GM12878 (cell line): Measurements from ENCODE around the gene SLC15A3. TPM values are rescaled to one million over a fixed set of nuclear protein-coding genes. Genes with fewer than 3 reads are reported as not detected.
A peak's percentile ranks its signal among the peaks of the same experiment; 100 is the strongest.

Experiments
- DPF2 ChIP-seq: fragments of 450-650 bp; IDR thresholded peaks from 2 replicates; pipeline ENCODE4 v1.6.1; 2017; ENCODE audit warnings: mild to moderate bottlenecking
- E4F1 ChIP-seq: fragments of 450-650 bp; IDR thresholded peaks from 2 replicates; pipeline ENCODE4 v1.6.1; 2018; ENCODE audit warnings: borderline replicate concordance, mild to moderate bottlenecking; ENCODE audit not compliant: partially characterized antibody
- EP300 ChIP-seq, 2 experiments: fragments of 150-350 bp in 1 of 2; IDR thresholded peaks; 2 replicates each; pipeline ENCODE4 v1.6.1; 2011 to 2012; ENCODE audit warnings: low read depth in 2 of 2, low read length in 2 of 2, borderline replicate concordance in 1 of 2, improper control_type of control experiment in 1 of 2, inconsistent platforms in 1 of 2; ENCODE audit not compliant: control insufficient read depth in 1 of 2
- FOXM1 ChIP-seq: IDR thresholded peaks from 2 replicates; pipeline ENCODE4 v1.6.1; 2012; ENCODE audit warnings: low read depth, mild to moderate bottlenecking, inconsistent platforms, low read length, moderate library complexity
- GATAD2B ChIP-seq: fragments of 450-650 bp; conservative IDR thresholded peaks from 2 replicates; pipeline ENCODE4 v1.6.1; 2017; ENCODE audit warnings: low read depth, mild to moderate bottlenecking, moderate library complexity
- HCFC1 ChIP-seq: fragments of 150-350 bp; IDR thresholded peaks from 2 replicates; pipeline ENCODE4 v1.6.1; 2014; ENCODE audit warnings: low read length
- IKZF2 ChIP-seq, 2 experiments: fragments of 450-650 bp; IDR thresholded peaks; 2 replicates each; pipeline ENCODE4 v1.6.1; 2017; ENCODE audit warnings: mild to moderate bottlenecking in 2 of 2, moderate library complexity in 2 of 2
- MEF2A ChIP-seq: IDR thresholded peaks from 2 replicates; pipeline ENCODE4 v1.6.1; 2011; ENCODE audit warnings: low read depth, mild to moderate bottlenecking, low read length, moderate library complexity; ENCODE audit not compliant: insufficient read depth
- MTA2 ChIP-seq: fragments of 450-650 bp; IDR thresholded peaks from 2 replicates; pipeline ENCODE4 v1.6.1; 2016; ENCODE audit warnings: low read depth, mild to moderate bottlenecking, moderate library complexity
- NBN ChIP-seq: fragments of 450-650 bp; IDR thresholded peaks from 2 replicates; pipeline ENCODE4 v1.6.1; 2016
- NFXL1 ChIP-seq: fragments of 450-650 bp; IDR thresholded peaks from 2 replicates; pipeline ENCODE4 v1.6.1; 2017; ENCODE audit warnings: antibody characterized with exemption, mild to moderate bottlenecking, borderline replicate concordance
- POLR2A ChIP-seq: IDR thresholded peaks from 2 replicates; pipeline ENCODE4 v1.6.1; 2011; ENCODE audit warnings: low read depth, mild to moderate bottlenecking, low read length
- POU2F2 ChIP-seq: IDR thresholded peaks from 3 replicates; pipeline ENCODE4 v1.6.1; 2011; ENCODE audit warnings: low read depth, mild to moderate bottlenecking, low read length, borderline replicate concordance
- PRDM15 ChIP-seq: fragments of 450-650 bp; formaldehyde crosslinking; IDR thresholded peaks from 2 replicates; pipeline ENCODE4 v1.4.0; 2020; ENCODE audit warnings: mild to moderate bottlenecking, moderate library complexity
- SMARCA5 ChIP-seq: fragments of 450-650 bp; IDR thresholded peaks from 2 replicates; pipeline ENCODE4 v1.6.1; 2017; ENCODE audit warnings: mild to moderate bottlenecking
- SPI1 ChIP-seq: IDR thresholded peaks from 2 replicates; pipeline ENCODE4 v1.6.1; 2011; ENCODE audit warnings: low read depth, mild to moderate bottlenecking, low read length, moderate library complexity, borderline replicate concordance; ENCODE audit not compliant: insufficient read depth
- SUPT20H ChIP-seq: IDR thresholded peaks from 2 replicates; pipeline ENCODE4 v1.6.1; 2011; ENCODE audit warnings: low read depth, mild to moderate bottlenecking, low read length, moderate library complexity, borderline replicate concordance; ENCODE audit not compliant: control insufficient read depth
- TAF1 ChIP-seq: IDR thresholded peaks from 2 replicates; pipeline ENCODE4 v1.6.1; 2011; ENCODE audit warnings: mild to moderate bottlenecking, low read depth, low read length, borderline replicate concordance
- TCF12 ChIP-seq: IDR thresholded peaks from 2 replicates; pipeline ENCODE4 v1.6.1; 2011; ENCODE audit warnings: low read depth, mild to moderate bottlenecking, low read length
- ZNF207 ChIP-seq: fragments of 450-650 bp; IDR thresholded peaks from 2 replicates; pipeline ENCODE4 v1.6.1; 2014; ENCODE audit warnings: antibody characterized with exemption, mild to moderate bottlenecking, borderline replicate concordance
- ZNF24 ChIP-seq: fragments of 450-650 bp; IDR thresholded peaks from 2 replicates; pipeline ENCODE4 v1.6.1; 2017; ENCODE audit warnings: antibody characterized with exemption, mild to moderate bottlenecking
- polyA plus RNA-seq, 11 experiments: library from polyadenylated mRNA; depleted of rRNA in 4 of 11; unstranded in 6 of 11; stranded (reverse) in 5 of 11; fragments of >200 nt; fragmentation: Nextera tagmentation in 4 of 11; fragmentation: Illumina TruSeq in 1 of 11; extraction: Ambion mirVana in 4 of 11; extraction: Trizol in 1 of 11; gene quantifications; 1 replicate in 1 of 11; 2 replicates in 10 of 11; pipeline versions ENCODE4 v1.2.1 to v1.2.3, GENCODE V29; 2011 to 2016; ENCODE audit warnings: inconsistent platforms in 2 of 11, missing spikeins in 2 of 11, low read depth in 1 of 11
- total RNA-seq, 4 experiments: library from RNA; depleted of rRNA in 3 of 4; stranded (reverse); fragments of >200 nt in 3 of 4; fragmentation: Illumina TruSeq in 1 of 4; extraction: Trizol in 1 of 4; gene quantifications; 2 replicates each; pipeline versions ENCODE4 v1.2.1 to v1.2.3, GENCODE V29; 2013 to 2021
- TF ChIP-seq, protein P1 (sequence below): IDR thresholded peaks from 2 replicates; pipeline ENCODE4 v1.6.1; 2012; ENCODE audit warnings: low read depth, low read length, improper control_type of control experiment
- TF ChIP-seq, protein P2 (sequence below): IDR thresholded peaks from 2 replicates; pipeline ENCODE4 v1.6.1; 2011; ENCODE audit warnings: borderline replicate concordance, low read depth, mild to moderate bottlenecking, moderate library complexity, mixed read lengths, low read length; ENCODE audit not compliant: insufficient read depth; ENCODE audit errors: extremely low read length

The SLC15A3 gene
- total and polyA plus RNA-seq, 10 of the 15 experiments (the other 5 are each of a cell fraction or from before 2014, with no cell fraction given), result 17.7 to 102 (median 55.8) TPM

- TF ChIP-seq PRDM15 (no peak), FOXM1 (no peak), TAF1 (peak; percentile 70; the same call in 1 of the 2 replicates), EP300 (IDR thresholded peaks at IDR 0.05; ENCODE audit: borderline replicate concordance in 1 of 2, control insufficient read depth in 1 of 2, low read depth in 2 of 2, low read length in 2 of 2) (0 out of 4 replicates have a peak, but pooled peaks of 1 of the 2 experiments have one; percentile 23), TCF12 (0 out of 2 replicates have a peak, but pooled peaks have one; percentile 37), ZNF24 (no peak; the same call in 1 of the 2 replicates), SUPT20H (no peak), HCFC1 (no peak), GATAD2B (peak; percentile 66; the same call in 1 of the 2 replicates), MEF2A (peak; percentile 40; the same call in 1 of the 2 replicates), ZNF207 (no peak; the same call in 1 of the 2 replicates), NBN (peak; percentile 95), IKZF2 (IDR thresholded peaks at IDR 0.05) (peak; percentile 99 to 100), NFXL1 (no peak), POLR2A (peak; percentile 85), POU2F2 (peak; percentile 33; the same call in 1 of the 3 replicates), DPF2 (peak; percentile 73; the same call in 1 of the 2 replicates), SPI1 (peak; percentile 93), MTA2 (peak; percentile 61), SMARCA5 (peak; percentile 6; the same call in 1 of the 2 replicates), E4F1 (no peak)
- TF ChIP-seq, protein P1, sequence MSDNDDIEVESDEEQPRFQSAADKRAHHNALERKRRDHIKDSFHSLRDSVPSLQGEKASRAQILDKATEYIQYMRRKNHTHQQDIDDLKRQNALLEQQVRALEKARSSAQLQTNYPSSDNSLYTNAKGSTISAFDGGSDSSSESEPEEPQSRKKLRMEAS, result peak; percentile 85
- TF ChIP-seq, protein P2, sequence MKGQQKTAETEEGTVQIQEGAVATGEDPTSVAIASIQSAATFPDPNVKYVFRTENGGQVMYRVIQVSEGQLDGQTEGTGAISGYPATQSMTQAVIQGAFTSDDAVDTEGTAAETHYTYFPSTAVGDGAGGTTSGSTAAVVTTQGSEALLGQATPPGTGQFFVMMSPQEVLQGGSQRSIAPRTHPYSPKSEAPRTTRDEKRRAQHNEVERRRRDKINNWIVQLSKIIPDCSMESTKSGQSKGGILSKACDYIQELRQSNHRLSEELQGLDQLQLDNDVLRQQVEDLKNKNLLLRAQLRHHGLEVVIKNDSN, result peak; percentile 83
Measured at GRCh38 chr11:60951904-60952741, at the start of gene SLC15A3 (continued).
